Uterus (tissue), 4 donors: ENCODE results near the gene ATP5F1E. TPM values are rescaled to one million over a fixed set of nuclear protein-coding genes. Genes with fewer than 3 reads are reported as not detected.

Source experiments
- DNase-seq, 2 donors: peaks; one replicate each; pipeline ENCODE4 v3.0.0-alpha.2; 2019 to 2020
- H3K27ac ChIP-seq, 2 donors: fragments of 200-600 bp; sonication (generic); 1 replicate in 1 of 2; 2 replicates in 1 of 2; pipeline ENCODE4 v1.5.1; 2016 to 2018
- H3K27me3 ChIP-seq, 2 donors: fragments of 200-600 bp; sonication (generic); one replicate each; pipeline ENCODE4 v1.5.1; 2018 to 2019; ENCODE audit warnings: control low read depth in 1 of 2
- H3K36me3 ChIP-seq, 2 donors: fragments of 200-600 bp; sonication (generic); one replicate each; pipeline ENCODE4 v1.5.1; 2019; ENCODE audit warnings: control low read depth in 1 of 2
- H3K4me1 ChIP-seq, 2 donors: fragments of 200-600 bp; sonication (generic); one replicate each; pipeline ENCODE4 v1.5.1; 2018 to 2019; ENCODE audit warnings: control low read depth in 1 of 2
- H3K4me3 ChIP-seq, 2 donors: fragments of 200-600 bp; sonication (generic); 1 replicate in 1 of 2; 2 replicates in 1 of 2; pipeline ENCODE4 v1.5.1; 2018 to 2019; ENCODE audit warnings: mild to moderate bottlenecking in 1 of 2
- H3K9me3 ChIP-seq, 2 donors: fragments of 200-600 bp; sonication (generic); one replicate each; pipeline ENCODE4 v1.5.1; 2019; ENCODE audit warnings: control low read depth in 1 of 2
- CTCF ChIP-seq, 4 experiments: fragments of 200-600 bp in 2 of 4; fragments of 450-650 bp in 2 of 4; sonication (generic) in 2 of 4; IDR thresholded peaks; one replicate each; pipeline ENCODE4 v1.5.1; 2016 to 2019; ENCODE audit warnings: antibody characterized with exemption in 4 of 4, mild to moderate bottlenecking in 2 of 4, moderate library complexity in 1 of 4
- POLR2A ChIP-seq, 2 donors: fragments of 450-650 bp; IDR thresholded peaks; one replicate each; pipeline ENCODE4 v1.6.1; 2016; ENCODE audit warnings: antibody characterized with exemption in 2 of 2, mild to moderate bottlenecking in 1 of 2, moderate library complexity in 1 of 2
- intact Hi-C: fragments of 100-400 bp; cut with DNase I; formaldehyde crosslinking; loops from one replicate; pipeline ENCODE4 v1.15.1; 2023; ENCODE audit warnings: low total_unique reads
- total RNA-seq, 4 donors: library from RNA; depleted of rRNA in 3 of 4; stranded (reverse); fragments of >200 nt in 3 of 4; gene quantifications; one replicate each; pipeline versions ENCODE4 v1.1.0 to v1.2.4, GENCODE V29; 2014 to 2023
- donor health status: DM: yes; HTN: yes; CAD: no.

Gene ATP5F1E
- total RNA-seq, 4 donors from 2014 or later: 5.6 to 42.4 (median 21.1) TPM

DNA sequence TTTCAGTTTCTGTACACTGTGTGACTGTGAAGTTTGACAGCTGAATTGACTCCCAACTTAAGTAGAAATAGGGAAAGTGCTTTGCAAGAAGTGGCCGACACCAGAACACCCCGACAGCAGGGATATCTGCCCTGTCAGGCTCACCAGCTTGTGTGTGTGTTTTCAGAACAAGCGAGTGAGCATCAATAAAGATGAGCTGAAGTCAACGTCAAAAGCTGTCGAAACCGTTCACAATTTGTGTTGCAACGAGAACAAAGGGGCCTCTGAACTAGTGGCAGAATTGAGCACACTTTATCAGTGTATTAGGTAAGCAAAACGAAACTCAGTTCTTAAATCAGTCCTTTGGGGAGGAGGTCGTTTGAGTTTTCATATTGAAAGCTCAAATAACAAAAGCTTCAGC is 40.4 kb downstream of the ATP5F1E start:
- Histone ChIP-seq H3K9me3 (no peaks in the 10 kb centered on the region), H3K4me3 (no peak overlapping the region), H3K27ac (no peak overlapping the region), H3K36me3 (no peaks in the 10 kb centered on the region), H3K4me1 (no peaks in the 10 kb centered on the region), H3K27me3 (no peaks in the 10 kb centered on the region)
- no peak for DNase-seq
- intact Hi-C loops: no loop called here
- no peak for TF ChIP-seq CTCF (IDR thresholded peaks at IDR 0.05)
- no peak for TF ChIP-seq POLR2A (IDR thresholded peaks at IDR 0.05)

DNA sequence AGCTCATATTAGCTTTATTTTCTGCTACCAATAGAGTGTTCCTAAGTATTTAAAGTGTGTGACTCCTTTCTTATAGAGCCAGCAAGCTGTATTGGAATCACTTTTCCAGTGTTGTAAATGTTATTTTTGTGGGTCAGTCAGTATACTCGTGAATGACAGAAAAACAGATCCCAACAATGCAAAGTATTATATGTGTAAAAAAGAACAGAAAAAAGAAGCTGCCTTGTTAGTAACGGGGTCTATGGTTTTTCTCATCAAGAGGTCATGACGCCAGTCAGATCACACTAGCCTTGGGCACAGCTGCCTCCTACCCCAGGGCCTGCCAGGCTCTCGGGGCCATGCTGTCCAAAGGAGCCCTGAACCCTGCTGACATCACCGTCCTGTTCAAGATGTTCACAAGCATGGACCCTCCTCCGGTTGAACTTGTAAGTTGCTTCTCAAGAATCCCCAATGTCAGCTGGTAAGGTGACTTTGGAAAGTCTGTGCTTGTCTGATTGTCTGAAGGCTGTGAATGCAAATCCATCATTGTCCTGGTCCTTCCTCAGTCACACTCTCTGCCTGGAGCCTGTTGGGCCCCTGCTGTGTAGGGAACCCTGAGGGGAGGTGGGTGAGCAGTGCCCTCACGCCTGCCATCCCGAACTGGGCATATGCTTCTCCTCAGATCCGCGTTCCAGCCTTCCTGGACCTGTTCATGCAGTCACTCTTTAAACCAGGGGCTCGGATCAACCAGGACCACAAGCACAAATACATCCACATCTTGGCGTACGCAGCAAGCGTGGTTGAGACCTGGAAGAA is 41.3 kb downstream of the ATP5F1E start:
- H3K4me3 ChIP-seq: no peak overlapping the region
- no peaks in the 10 kb centered on the region for H3K36me3 ChIP-seq
- peak in 1 of 2 donors; percentile 9 for DNase-seq
- H3K9me3 ChIP-seq: no peaks in the 10 kb centered on the region
- no peak overlapping the region for H3K27ac ChIP-seq
- intact Hi-C loops: no loop called here
- TF ChIP-seq POLR2A (IDR thresholded peaks at IDR 0.05) (no peak), CTCF (IDR thresholded peaks at IDR 0.05) (no peak)
- H3K27me3 ChIP-seq: no peaks in the 10 kb centered on the region
- no peaks in the 10 kb centered on the region for H3K4me1 ChIP-seq

- Histone ChIP-seq H3K4me1 (no peaks in the 10 kb centered on the region), H3K4me3 (no peak overlapping the region), H3K9me3 (no peaks in the 10 kb centered on the region), H3K27me3 (no peaks in the 10 kb centered on the region), H3K27ac (no peak overlapping the region), H3K36me3 (no peaks in the 10 kb centered on the region)
- intact Hi-C loops: loop anchor here (10.0 kb wide), 1 partner anchor 94 kb away; no protein-coding TSS in a partner anchor
- peak in 1 of 2 donors; percentile 4 for DNase-seq
- no peak for TF ChIP-seq POLR2A (IDR thresholded peaks at IDR 0.05)
Observed at GRCh38 chr20:58989196-58989595, 42.9 kb downstream of the ATP5F1E start.

DNA sequence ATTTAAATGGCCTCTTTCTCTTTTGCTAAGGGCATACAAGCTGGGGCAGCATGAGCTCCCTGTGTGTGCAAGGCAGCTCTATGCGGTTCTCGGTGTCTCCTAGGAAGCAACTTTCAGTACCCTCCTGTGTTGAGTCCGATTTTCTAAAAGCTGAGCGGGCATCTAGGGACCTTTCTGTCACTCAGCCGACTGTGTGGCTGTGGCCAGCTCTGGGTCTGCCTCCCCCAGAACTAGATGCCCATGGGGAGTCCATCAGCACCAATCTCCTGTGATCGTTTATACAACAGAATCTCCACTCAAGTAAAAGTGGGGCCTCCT is 43.6 kb downstream of the ATP5F1E start:
- no peak overlapping the region for H3K4me3 ChIP-seq
- no peaks in the 10 kb centered on the region for H3K9me3 ChIP-seq
- H3K4me1 ChIP-seq: peaks cover 0 to under 1% of the 10 kb centered on the region in 2 donors
- no peak overlapping the region for H3K27ac ChIP-seq
- no peak for TF ChIP-seq CTCF (IDR thresholded peaks at IDR 0.05)
- TF ChIP-seq POLR2A (IDR thresholded peaks at IDR 0.05): no peak
- no peak for DNase-seq
- H3K27me3 ChIP-seq: no peaks in the 10 kb centered on the region
- intact Hi-C loops: loop anchor here (10.0 kb wide), 1 partner anchor 94 kb away; no protein-coding TSS in a partner anchor
- H3K36me3 ChIP-seq: no peaks in the 10 kb centered on the region

DNA sequence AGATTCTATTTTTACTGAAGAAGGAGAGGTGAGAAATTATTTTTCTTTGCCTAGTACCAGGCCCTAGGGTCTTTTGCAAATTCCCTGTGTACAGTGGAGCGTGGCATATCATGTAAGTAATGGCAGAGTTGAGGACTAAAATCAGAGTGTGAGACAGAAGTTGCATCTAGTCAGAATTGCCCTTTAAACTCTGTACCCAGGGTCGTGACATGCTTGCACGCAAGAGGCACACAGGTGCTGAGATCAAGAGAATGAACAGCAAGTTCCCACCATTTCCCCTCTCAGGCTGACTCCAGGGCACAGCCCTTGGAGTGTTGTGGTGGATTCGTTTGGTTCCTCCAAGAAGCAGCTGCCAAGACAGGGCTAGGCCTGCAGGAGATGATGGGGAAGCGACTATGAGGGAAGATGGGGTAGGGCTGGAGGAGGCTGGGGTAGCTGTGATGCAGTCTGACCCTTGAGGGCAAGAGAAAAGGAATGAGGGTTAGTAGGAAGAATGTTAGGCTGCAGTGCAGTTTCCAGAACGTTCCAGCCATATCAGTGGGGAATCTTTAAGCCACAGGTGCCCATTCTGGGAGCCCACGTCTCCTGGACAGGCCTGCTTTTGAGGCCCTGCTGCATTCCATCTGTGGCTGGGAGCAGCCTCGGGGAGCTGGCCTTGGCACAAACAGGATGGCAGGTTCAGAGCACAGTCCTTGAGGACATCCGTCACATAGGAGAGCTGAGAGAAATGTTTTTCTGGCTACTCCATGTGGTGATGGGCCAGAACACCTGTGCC is 44.2 kb downstream of the ATP5F1E start:
- DNase-seq: no peak
- no peak for TF ChIP-seq CTCF (IDR thresholded peaks at IDR 0.05)
- TF ChIP-seq POLR2A (IDR thresholded peaks at IDR 0.05): no peak
- H3K36me3 ChIP-seq: no peaks in the 10 kb centered on the region
- H3K9me3 ChIP-seq: no peaks in the 10 kb centered on the region
- intact Hi-C loops: loop anchor here (10.0 kb wide), 1 partner anchor 93 kb away; no protein-coding TSS in a partner anchor
- H3K27ac ChIP-seq: no peak overlapping the region
- H3K4me1 ChIP-seq: peaks cover 0 to 6% of the 10 kb centered on the region in 2 donors
- H3K27me3 ChIP-seq: no peaks in the 10 kb centered on the region
- H3K4me3 ChIP-seq: no peak overlapping the region
